ENCODE data around the gene MTREX. TPM values are rescaled to one million over a fixed set of nuclear protein-coding genes. Genes with fewer than 3 reads are reported as not detected.

The MTREX gene
- 10 to 100 TPM; 52.5 to 63.3 (median 57.8) TPM for total RNA-seq
- long read RNA-seq, donor 1, full-length matches to known transcripts: 9 of 15 reads
- long read RNA-seq, donor 1, partial matches to known transcripts: 4 of 15 reads
- long read RNA-seq, donor 1, other reads (novel, unspliced or antisense): 2 of 15 reads
- long read RNA-seq, donor 2, full-length matches to known transcripts: 3 of 11 reads
- long read RNA-seq, donor 2, partial matches to known transcripts: 3 of 11 reads
- long read RNA-seq, donor 2, other reads (novel, unspliced or antisense): 5 of 11 reads

DNA sequence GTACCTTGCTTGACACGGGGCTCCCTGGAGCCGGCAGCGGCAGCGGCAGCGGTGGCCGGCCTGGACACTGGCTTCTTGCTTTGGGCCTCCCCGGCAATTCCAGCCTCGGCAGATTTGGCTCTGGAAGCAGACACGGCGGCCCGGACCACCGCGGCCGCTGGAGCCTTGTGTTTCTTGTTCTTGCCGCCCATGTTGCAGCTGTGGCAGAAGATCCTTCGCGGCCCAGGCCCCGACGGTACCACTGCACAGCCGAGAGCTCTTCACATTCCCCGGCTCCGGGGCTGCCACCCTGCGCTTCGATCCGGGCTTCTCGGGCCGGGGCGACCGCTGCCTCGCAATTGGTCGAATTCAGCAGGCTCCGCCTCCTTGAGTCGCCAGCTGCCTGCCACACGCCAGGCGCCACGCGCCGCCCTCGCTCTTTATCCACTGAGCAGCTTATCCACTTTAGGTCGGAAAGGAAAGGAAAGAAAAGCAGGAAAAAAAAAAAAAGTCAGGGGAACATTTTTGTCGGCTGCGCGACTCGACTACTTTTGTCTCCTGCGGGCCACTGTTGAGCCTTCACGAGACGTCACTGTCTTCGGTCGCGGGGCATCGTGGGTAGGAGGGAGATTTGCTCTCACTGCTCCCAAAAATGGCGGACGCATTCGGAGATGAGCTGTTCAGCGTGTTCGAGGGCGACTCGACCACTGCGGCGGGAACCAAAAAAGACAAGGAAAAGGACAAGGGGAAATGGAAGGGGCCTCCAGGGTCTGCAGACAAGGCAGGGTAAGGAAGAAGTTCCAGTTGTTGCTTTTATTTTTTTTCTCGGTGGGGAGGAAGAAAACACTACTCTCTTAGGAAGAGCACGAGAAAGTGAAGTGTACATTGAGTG is at the start of gene MTREX, which contains the start of gene DHX29:
Gene MTREX (plus strand): TSS at position 607 of the 871 bp plus-strand sequence. CDS start 25 bp downstream, at position 632.
Gene DHX29 (minus strand): TSS at position 312 of the 871 bp plus-strand sequence. CDS start 121 bp downstream, at position 191.
- TF ChIP-seq, protein P1, sequence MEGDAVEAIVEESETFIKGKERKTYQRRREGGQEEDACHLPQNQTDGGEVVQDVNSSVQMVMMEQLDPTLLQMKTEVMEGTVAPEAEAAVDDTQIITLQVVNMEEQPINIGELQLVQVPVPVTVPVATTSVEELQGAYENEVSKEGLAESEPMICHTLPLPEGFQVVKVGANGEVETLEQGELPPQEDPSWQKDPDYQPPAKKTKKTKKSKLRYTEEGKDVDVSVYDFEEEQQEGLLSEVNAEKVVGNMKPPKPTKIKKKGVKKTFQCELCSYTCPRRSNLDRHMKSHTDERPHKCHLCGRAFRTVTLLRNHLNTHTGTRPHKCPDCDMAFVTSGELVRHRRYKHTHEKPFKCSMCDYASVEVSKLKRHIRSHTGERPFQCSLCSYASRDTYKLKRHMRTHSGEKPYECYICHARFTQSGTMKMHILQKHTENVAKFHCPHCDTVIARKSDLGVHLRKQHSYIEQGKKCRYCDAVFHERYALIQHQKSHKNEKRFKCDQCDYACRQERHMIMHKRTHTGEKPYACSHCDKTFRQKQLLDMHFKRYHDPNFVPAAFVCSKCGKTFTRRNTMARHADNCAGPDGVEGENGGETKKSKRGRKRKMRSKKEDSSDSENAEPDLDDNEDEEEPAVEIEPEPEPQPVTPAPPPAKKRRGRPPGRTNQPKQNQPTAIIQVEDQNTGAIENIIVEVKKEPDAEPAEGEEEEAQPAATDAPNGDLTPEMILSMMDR (IDR thresholded peaks at IDR 0.05): no peak
- intact Hi-C loops (cut with DNase I, micrococcal nuclease): no loop called here
- Histone ChIP-seq H3K36me3 (ENCODE audit: low read depth) (no peaks in the 10 kb centered on the region), H3K4me3 (peak within 1 kb of the TSS; percentile 65), H3K4me1 (ENCODE audit: low read depth) (peaks cover 37% of the 10 kb centered on the region), H3K9me3 (no peaks in the 10 kb centered on the region)
- peak; percentile 92 to 93 (median 93) for DNase-seq
- peak; percentile 96 for ATAC-seq

DNA sequence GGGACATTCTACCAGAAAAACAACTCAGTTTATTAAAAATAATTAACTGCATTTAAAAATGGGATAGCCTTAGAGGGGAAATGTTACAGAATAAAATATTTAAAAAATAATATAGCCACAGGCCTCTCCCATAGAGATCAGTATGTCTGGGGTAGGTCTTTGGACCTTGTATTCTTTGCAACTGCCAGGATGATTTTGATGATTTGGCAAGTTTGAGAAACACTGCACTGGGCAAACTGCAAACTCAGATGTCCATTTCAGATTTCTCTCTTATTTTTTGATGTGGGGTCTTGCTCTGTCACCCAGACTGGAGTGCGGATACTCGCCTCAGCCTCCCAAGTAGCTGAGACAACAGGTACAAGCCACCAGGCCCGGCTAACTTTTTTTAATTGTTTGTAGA is 49.5 kb upstream of the MTREX start:
- TF ChIP-seq, protein P1 (IDR thresholded peaks at IDR 0.05): no peak
- intact Hi-C loops (cut with DNase I, micrococcal nuclease): no loop called here
- no peaks in the 10 kb centered on the region for H3K4me1 ChIP-seq (ENCODE audit: low read depth)
- H3K4me3 ChIP-seq: no peak overlapping the region
- no peaks in the 10 kb centered on the region for H3K9me3 ChIP-seq
- H3K36me3 ChIP-seq (ENCODE audit: low read depth): no peaks in the 10 kb centered on the region
- DNase-seq: no peak
- ATAC-seq: no peak

DNA sequence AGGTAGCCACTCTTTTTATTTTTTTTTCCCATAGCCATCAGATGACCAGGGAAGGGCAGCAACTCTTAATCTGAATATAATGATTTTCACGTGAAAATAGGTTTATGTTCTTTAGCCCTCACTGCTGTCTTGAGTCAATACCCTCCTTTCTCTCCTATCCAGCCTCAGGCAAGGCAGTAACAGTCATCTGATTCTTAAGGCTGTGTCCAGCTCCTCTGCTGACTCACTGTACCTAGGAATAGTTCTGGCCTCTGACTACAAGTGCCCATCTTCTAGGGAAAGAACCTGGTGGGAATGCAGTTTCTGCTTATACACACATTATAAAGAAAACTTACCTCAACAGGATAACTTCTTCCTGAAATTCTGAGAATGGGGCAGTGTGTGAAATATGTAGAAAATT is 31.0 kb upstream of the MTREX start:
- intact Hi-C loops (cut with DNase I, micrococcal nuclease): no loop called here
- Histone ChIP-seq H3K4me3 (no peak overlapping the region), H3K9me3 (no peaks in the 10 kb centered on the region), H3K4me1 (ENCODE audit: low read depth) (no peaks in the 10 kb centered on the region), H3K36me3 (ENCODE audit: low read depth) (peaks cover 5% of the 10 kb centered on the region)
- DNase-seq (no peak), ATAC-seq (no peak)
- TF ChIP-seq, protein P1 (IDR thresholded peaks at IDR 0.05): no peak

DNA sequence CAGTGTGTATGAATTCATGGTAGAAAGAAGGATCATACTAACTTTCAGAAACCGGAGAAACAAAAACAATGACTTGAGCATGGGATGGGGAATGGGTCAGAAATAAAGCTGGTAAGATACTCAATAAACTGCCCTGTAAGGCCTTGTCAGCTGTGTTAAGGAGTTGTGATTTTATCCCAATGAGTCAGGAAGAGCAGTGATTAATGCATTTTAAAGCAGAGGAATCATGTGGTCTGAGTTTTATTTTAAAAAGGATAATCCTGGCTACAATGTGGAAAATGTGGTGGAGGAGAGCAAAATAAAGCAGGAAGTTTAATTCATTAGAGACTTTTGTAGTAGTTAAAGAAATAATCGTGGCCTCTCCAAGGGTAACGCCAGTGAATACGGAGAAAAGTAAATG is 29.0 kb upstream of the MTREX start:
- Histone ChIP-seq H3K9me3 (no peaks in the 10 kb centered on the region), H3K4me3 (no peak overlapping the region), H3K4me1 (ENCODE audit: low read depth) (no peaks in the 10 kb centered on the region), H3K36me3 (ENCODE audit: low read depth) (peaks cover 5% of the 10 kb centered on the region)
- TF ChIP-seq, protein P1 (IDR thresholded peaks at IDR 0.05): no peak
- ATAC-seq (no peak), DNase-seq (no peak)
- intact Hi-C loops (cut with DNase I, micrococcal nuclease): no loop called here

DNA sequence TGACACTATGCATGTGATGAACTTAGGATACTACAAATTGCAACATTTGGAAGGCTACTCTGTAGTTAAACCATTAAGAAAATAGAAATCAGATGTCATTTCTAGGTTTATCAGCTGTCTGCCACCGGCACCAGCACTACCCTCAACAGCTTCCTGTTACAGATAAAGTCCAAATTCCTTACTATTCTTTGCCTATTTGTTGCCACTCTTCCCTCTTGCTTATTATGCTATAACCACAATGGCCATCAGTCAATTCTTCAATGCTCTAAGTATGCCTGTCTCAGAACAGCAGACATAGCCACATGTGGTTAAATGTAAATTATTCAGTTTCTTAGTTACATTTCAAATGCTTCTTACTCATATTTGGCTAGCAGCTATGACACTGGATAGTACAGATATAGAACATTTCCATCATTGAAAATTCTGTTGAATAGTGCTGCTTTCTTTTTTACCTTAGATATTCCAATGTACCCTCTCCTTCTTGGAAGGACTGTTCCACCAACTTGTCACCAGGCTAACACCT is 21.3 kb upstream of the MTREX start:
- Histone ChIP-seq H3K4me1 (ENCODE audit: low read depth) (no peaks in the 10 kb centered on the region), H3K9me3 (no peaks in the 10 kb centered on the region), H3K4me3 (no peak overlapping the region), H3K36me3 (ENCODE audit: low read depth) (no peaks in the 10 kb centered on the region)
- no peak for DNase-seq
- TF ChIP-seq, protein P1 (IDR thresholded peaks at IDR 0.05): no peak
- intact Hi-C loops (cut with DNase I, micrococcal nuclease): no loop called here
- ATAC-seq: no peak

Data from mucosa of descending colon (tissue), 3 donors.